Measurements from ENCODE around the gene DHRSX.
"Not testable (repeated sequence)": the region's sequence is repeated elsewhere in the genome, so short reads cannot be mapped to it uniquely, and the experiment has no call there.

Gene DHRSX

GRCh38 chrX:2500803-2501558 is at the start of gene DHRSX, which contains the start of gene ZBED1:
Gene DHRSX (minus strand): TSS chrX:2500976. CDS start chrX:2500925, 51 bp downstream.
Gene ZBED1 (minus strand): TSS chrX:2500976. CDS start chrX:2490719, 10,257 bp downstream.
- no peak for DNase-seq

- DNase-seq, result peak; percentile 94
Observed at GRCh38 chrX:2549876-2550275, 49.1 kb upstream of the DHRSX start.

- peak; percentile 26 for DNase-seq
Observed at GRCh38 chrX:2548711-2549423, 48.1 kb upstream of the DHRSX start.

- DNase-seq, result no peak
Observed at GRCh38 chrX:2547736-2548135, 47.0 kb upstream of the DHRSX start.

- no peak for DNase-seq
Observed at GRCh38 chrX:2546496-2546895, 45.7 kb upstream of the DHRSX start.

- DNase-seq, result no peak
Observed at GRCh38 chrX:2545144-2545543, 44.4 kb upstream of the DHRSX start.

GRCh38 chrX:2542826-2543521 is 42.2 kb upstream of the DHRSX start:
- no peak for DNase-seq

GRCh38 chrX:2541603-2542002 is 40.8 kb upstream of the DHRSX start:
- no peak for DNase-seq

- DNase-seq, result no peak
Observed at GRCh38 chrX:2540426-2540947, 39.7 kb upstream of the DHRSX start.

GRCh38 chrX:2539586-2539985 is 38.8 kb upstream of the DHRSX start:
- DNase-seq, result no peak

- peak; percentile 23 for DNase-seq
Observed at GRCh38 chrX:2538031-2538757, 37.4 kb upstream of the DHRSX start.

GRCh38 chrX:2536974-2537373 is 36.2 kb upstream of the DHRSX start:
- peak; percentile 59 for DNase-seq

- DNase-seq, result no peak
Observed at GRCh38 chrX:2536141-2536540, 35.4 kb upstream of the DHRSX start.

- DNase-seq, result not testable (repeated sequence)
Observed at GRCh38 chrX:2534261-2535021, 33.7 kb upstream of the DHRSX start.

- DNase-seq, result peak; percentile 66
Observed at GRCh38 chrX:2533424-2533823, 32.6 kb upstream of the DHRSX start.

- no peak for DNase-seq
Observed at GRCh38 chrX:2526390-2526789, 25.6 kb upstream of the DHRSX start.

- DNase-seq, result no peak
Observed at GRCh38 chrX:2523911-2524310, 23.1 kb upstream of the DHRSX start.

GRCh38 chrX:2521927-2522386 is 21.2 kb upstream of the DHRSX start:
- DNase-seq, result no peak

GRCh38 chrX:2521092-2521926 is 20.5 kb upstream of the DHRSX start:
- DNase-seq, result no peak

GRCh38 chrX:2520539-2520938 is 19.8 kb upstream of the DHRSX start:
- no peak for DNase-seq

GRCh38 chrX:2519638-2520037 is 18.9 kb upstream of the DHRSX start:
- DNase-seq, result not testable (repeated sequence)
